Body of pancreas (tissue), 4 donors: ENCODE measurements around the gene RPL18A. TPM values are rescaled to one million over a fixed set of nuclear protein-coding genes. Genes with fewer than 3 reads are reported as not detected.

Experiments
- ATAC-seq: fragments of 150-250 bp; one replicate; pipeline ENCODE4 v1.9.1; 2016
- DNase-seq, 4 donors: peaks; one replicate each; pipeline ENCODE4 v3.0.0-alpha.2; 2019
- H3K27ac ChIP-seq, 4 donors: fragments of 200-600 bp; sonication (generic); 1 replicate in 3 of 4; 2 replicates in 1 of 4; pipeline versions ENCODE4 v1.5.1 to v1.6.1; 2016 to 2019; ENCODE audit warnings: mild to moderate bottlenecking in 1 of 4, mixed read lengths in 1 of 4, moderate library complexity in 1 of 4
- H3K27me3 ChIP-seq, 2 donors: fragments of 200-600 bp; sonication (generic); one replicate each; pipeline ENCODE4 v1.6.0; 2016; ENCODE audit warnings: mild to moderate bottlenecking in 1 of 2
- H3K36me3 ChIP-seq, 2 donors: fragments of 200-600 bp; sonication (generic); replicated peaks in 1 of 2; 2 replicates each; pipeline ENCODE4 v1.5.1; 2016; ENCODE audit warnings: low read depth in 2 of 2; ENCODE audit not compliant: insufficient read depth in 1 of 2
- H3K4me1 ChIP-seq: fragments of 200-600 bp; sonication (generic); one replicate; pipeline ENCODE4 v1.6.0; 2016
- H3K4me3 ChIP-seq, 2 donors: fragments of 200-600 bp; sonication (generic); 1 replicate in 1 of 2; 2 replicates in 1 of 2; pipeline ENCODE4 v1.5.1; 2016 to 2019
- H3K9me3 ChIP-seq, 3 donors: fragments of 200-600 bp; sonication (generic); 1 replicate in 2 of 3; 2 replicates in 1 of 3; pipeline ENCODE4 v1.5.1; 2016
- POLR2A ChIP-seq, 3 donors: fragments of 450-650 bp; IDR thresholded peaks; one replicate each; pipeline ENCODE4 v1.6.1; 2016; ENCODE audit warnings: antibody characterized with exemption in 3 of 3, mild to moderate bottlenecking in 2 of 3
- WGBS, 2 donors: methylation state at CpG; one replicate each; pipeline ENCODE4 v1.1.5; 2017; 5-methylcytosine and 5-hydroxymethylcytosine counted together
- intact Hi-C: fragments of 100-400 bp; cut with DNase I; formaldehyde crosslinking; loops from one replicate; pipeline ENCODE4 v1.15.1; 2023
- total RNA-seq, 2 donors: library from RNA; depleted of rRNA; stranded (reverse); fragments of >200 nt; gene quantifications; one replicate each; pipeline ENCODE4 v1.1.0, GENCODE V29; 2016
- TF ChIP-seq, protein P1 (sequence below), 7 experiments: fragments of 450-650 bp in 4 of 7; fragments of 200-600 bp in 3 of 7; sonication (generic) in 3 of 7; IDR thresholded peaks; one replicate each; pipeline ENCODE4 v1.5.1; 2016 to 2019; ENCODE audit warnings: antibody characterized with exemption in 7 of 7

RPL18A gene
- 1,000 to 10,000 TPM; 1,158 to 1,588 TPM for total RNA-seq

DNA sequence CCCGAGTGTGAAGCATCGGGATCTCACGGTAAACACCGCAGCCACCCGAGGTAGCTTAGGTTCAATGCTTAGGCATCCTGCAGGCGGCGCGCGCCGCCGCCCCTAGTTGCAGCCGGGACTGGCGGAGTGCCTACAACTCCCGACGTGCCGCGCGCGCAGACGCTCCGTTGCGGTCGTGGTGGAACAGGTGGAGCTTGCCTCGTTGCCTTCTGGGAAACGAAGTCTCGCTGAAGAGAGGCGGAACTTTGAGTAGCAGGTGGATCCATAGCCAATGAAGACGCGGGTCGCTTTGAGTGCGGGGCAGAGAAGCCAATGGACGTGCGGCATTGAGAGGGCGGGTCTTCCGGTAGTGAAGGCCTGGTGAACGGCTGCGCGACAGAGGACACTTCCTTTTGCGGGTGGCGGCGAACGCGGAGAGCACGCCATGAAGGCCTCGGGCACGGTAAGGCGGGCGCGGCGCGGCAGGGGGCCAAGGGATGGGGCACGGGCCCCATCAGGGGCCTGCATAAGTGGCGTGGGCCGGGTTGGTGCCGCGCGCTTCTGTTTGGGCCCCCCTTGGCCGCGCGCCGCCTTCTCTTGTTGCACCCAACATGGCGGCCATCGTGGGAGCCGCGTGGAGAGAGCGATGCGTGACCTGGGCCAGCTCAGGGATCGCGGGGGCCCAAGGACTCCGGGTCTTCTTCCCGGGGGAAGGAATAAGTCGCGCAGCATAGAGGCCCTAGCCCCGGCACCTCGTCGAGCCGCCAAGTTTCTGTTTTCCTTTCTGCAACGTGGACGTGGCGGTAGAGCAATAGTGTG lies at the start of gene RPL18A:
TSS of gene RPL18A (plus strand) at position 378 of the 798 bp plus-strand sequence. CDS start at position 425, 47 bp downstream.
- Histone ChIP-seq H3K27ac (peak within 1 kb of the TSS; percentile 55 to 93 (median 84)), H3K4me3 (peak within 1 kb of the TSS; percentile 71 to 92), H3K4me1 (peaks cover 33% of the 10 kb centered on the region), H3K9me3 (no peaks in the 10 kb centered on the region), H3K36me3 (peaks cover 18 to 24% of the 10 kb centered on the region in 2 donors), H3K27me3 (no peaks in the 10 kb centered on the region)
- TF ChIP-seq, protein P1, sequence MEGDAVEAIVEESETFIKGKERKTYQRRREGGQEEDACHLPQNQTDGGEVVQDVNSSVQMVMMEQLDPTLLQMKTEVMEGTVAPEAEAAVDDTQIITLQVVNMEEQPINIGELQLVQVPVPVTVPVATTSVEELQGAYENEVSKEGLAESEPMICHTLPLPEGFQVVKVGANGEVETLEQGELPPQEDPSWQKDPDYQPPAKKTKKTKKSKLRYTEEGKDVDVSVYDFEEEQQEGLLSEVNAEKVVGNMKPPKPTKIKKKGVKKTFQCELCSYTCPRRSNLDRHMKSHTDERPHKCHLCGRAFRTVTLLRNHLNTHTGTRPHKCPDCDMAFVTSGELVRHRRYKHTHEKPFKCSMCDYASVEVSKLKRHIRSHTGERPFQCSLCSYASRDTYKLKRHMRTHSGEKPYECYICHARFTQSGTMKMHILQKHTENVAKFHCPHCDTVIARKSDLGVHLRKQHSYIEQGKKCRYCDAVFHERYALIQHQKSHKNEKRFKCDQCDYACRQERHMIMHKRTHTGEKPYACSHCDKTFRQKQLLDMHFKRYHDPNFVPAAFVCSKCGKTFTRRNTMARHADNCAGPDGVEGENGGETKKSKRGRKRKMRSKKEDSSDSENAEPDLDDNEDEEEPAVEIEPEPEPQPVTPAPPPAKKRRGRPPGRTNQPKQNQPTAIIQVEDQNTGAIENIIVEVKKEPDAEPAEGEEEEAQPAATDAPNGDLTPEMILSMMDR (IDR thresholded peaks at IDR 0.05): peak; percentile 54 to 94 (median 86)
- TF ChIP-seq POLR2A (IDR thresholded peaks at IDR 0.05): peak; percentile 87 to 96 (median 94)
- DNase-seq (peak; percentile 98 to 100 (median 99)), ATAC-seq (peak; percentile 98)
- 0% methylated on average over 29 to 80 of the region's 80 CpGs for WGBS, 2 donors
- intact Hi-C loops: loop anchor here (5.0 to 10.0 kb wide), 2 partner anchors 75 to 138 kb away; no protein-coding TSS in a partner anchor

- Histone ChIP-seq H3K27ac (no peak overlapping the region), H3K4me1 (no peaks in the 10 kb centered on the region), H3K9me3 (no peaks in the 10 kb centered on the region), H3K36me3 (no peaks in the 10 kb centered on the region), H3K4me3 (no peak overlapping the region), H3K27me3 (no peaks in the 10 kb centered on the region)
- 92 to 100% methylated on average over 2 of the region's 2 CpGs for WGBS, 2 donors
- ATAC-seq (no peak), DNase-seq (no peak)
- TF ChIP-seq POLR2A (IDR thresholded peaks at IDR 0.05): no peak
- TF ChIP-seq, protein P1 (IDR thresholded peaks at IDR 0.05): no peak
- intact Hi-C loops: no loop called here
Observed at GRCh38 chr19:17811103-17811502, 48.6 kb upstream of the RPL18A start.

- H3K4me3 ChIP-seq: no peak overlapping the region
- 84 to 96% methylated on average over 12 to 19 of the region's 20 CpGs for WGBS, 2 donors
- H3K36me3 ChIP-seq: no peaks in the 10 kb centered on the region
- no peaks in the 10 kb centered on the region for H3K27me3 ChIP-seq
- DNase-seq (no peak), ATAC-seq (no peak)
- intact Hi-C loops: no loop called here
- no peak for TF ChIP-seq POLR2A (IDR thresholded peaks at IDR 0.05)
- TF ChIP-seq, protein P1 (IDR thresholded peaks at IDR 0.05): no peak
- no peaks in the 10 kb centered on the region for H3K4me1 ChIP-seq
- no peak overlapping the region for H3K27ac ChIP-seq
- H3K9me3 ChIP-seq: no peaks in the 10 kb centered on the region
Observed at GRCh38 chr19:17811681-17812080, 48.0 kb upstream of the RPL18A start.

DNA sequence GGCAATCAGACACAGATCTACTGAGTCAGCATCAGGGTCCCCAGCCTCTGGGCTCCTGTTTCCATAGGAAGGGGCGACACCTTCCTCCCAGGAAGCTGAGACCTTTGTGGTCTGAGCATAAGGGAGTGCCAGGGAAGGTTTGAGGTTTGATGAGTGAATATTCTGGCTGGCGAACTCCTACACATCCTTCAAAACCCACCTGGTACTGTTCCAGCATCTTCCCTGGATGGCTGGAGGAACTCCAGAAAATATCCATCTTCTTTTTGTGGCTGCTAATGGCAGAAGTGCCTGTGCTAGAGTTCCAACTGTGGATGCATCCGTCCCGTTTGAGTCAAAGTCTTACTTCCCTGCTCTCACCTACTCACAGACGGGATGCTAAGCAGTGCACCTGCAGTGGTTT lies 47.6 kb upstream of the RPL18A start:
- Histone ChIP-seq H3K4me1 (no peaks in the 10 kb centered on the region), H3K36me3 (no peaks in the 10 kb centered on the region), H3K27ac (no peak overlapping the region), H3K4me3 (no peak overlapping the region), H3K27me3 (no peaks in the 10 kb centered on the region), H3K9me3 (no peaks in the 10 kb centered on the region)
- intact Hi-C loops: no loop called here
- WGBS, 2 donors: 67 to 73% methylated on average over 5 of the region's 5 CpGs
- ATAC-seq: no peak
- TF ChIP-seq, protein P1 (IDR thresholded peaks at IDR 0.05): no peak
- no peak for TF ChIP-seq POLR2A (IDR thresholded peaks at IDR 0.05)
- no peak for DNase-seq
